HepG2 (cell line): ENCODE results near the gene TOMM20. TPM values are rescaled to one million over a fixed set of nuclear protein-coding genes. Genes with fewer than 3 reads are reported as not detected.

Source experiments
- CREBL2 ChIP-seq: sonication (generic); formaldehyde crosslinking; IDR thresholded peaks from 2 replicates; pipeline ENCODE4 v1.8.1; 2023; ENCODE audit warnings: missing genetic modification reagents, mild to moderate bottlenecking, borderline replicate concordance
- EHMT2 ChIP-seq: fragments of 200-600 bp; sonication (generic); IDR thresholded peaks from 2 replicates; pipeline ENCODE4 v1.7.0; 2017; ENCODE audit warnings: antibody characterized with exemption, low read depth, low read length, borderline replicate concordance
- ETS1 ChIP-seq: sonication (generic); formaldehyde crosslinking; IDR thresholded peaks from 2 replicates; pipeline ENCODE4 v1.4.0; 2020; ENCODE audit warnings: missing genetic modification reagents
- FOXJ3 ChIP-seq: sonication (generic); formaldehyde crosslinking; IDR thresholded peaks from 2 replicates; pipeline ENCODE4 v1.4.0; 2020; ENCODE audit warnings: missing genetic modification reagents, mild to moderate bottlenecking, borderline replicate concordance
- IKZF4 ChIP-seq: sonication (generic); formaldehyde crosslinking; IDR thresholded peaks from 2 replicates; pipeline ENCODE4 v1.5.1; 2020; ENCODE audit warnings: borderline replicate concordance, mild to moderate bottlenecking, low read depth, missing genetic modification reagents; ENCODE audit errors: not compliant biosample characterization
- MXD1 ChIP-seq: sonication (generic); formaldehyde crosslinking; IDR thresholded peaks from 2 replicates; pipeline ENCODE4 v1.4.0; 2020; ENCODE audit warnings: mild to moderate bottlenecking, missing genetic modification reagents
- NFIC ChIP-seq: IDR thresholded peaks from 2 replicates; pipeline ENCODE4 v1.6.1; 2012; ENCODE audit warnings: mild to moderate bottlenecking, low read length, inconsistent platforms
- POLR2G ChIP-seq: fragments of 200-400 bp; formaldehyde crosslinking; IDR thresholded peaks from 2 replicates; pipeline ENCODE4 v1.6.1; 2018; ENCODE audit warnings: mild to moderate bottlenecking, low read depth, low read length, moderate library complexity
- RNF219 ChIP-seq: sonication (generic); formaldehyde crosslinking; IDR thresholded peaks from 2 replicates; pipeline ENCODE4 v1.5.0; 2020; ENCODE audit warnings: mild to moderate bottlenecking, missing genetic modification reagents
- SRY ChIP-seq: sonication (generic); formaldehyde crosslinking; IDR thresholded peaks from 2 replicates; pipeline ENCODE4 v1.8.0; 2022; ENCODE audit warnings: mild to moderate bottlenecking, missing genetic modification reagents
- ZBTB4 ChIP-seq: sonication (generic); formaldehyde crosslinking; IDR thresholded peaks from 2 replicates; pipeline ENCODE4 v1.4.0; 2020; ENCODE audit warnings: missing genetic modification reagents, mild to moderate bottlenecking, borderline replicate concordance
- ZFP37 ChIP-seq: sonication (generic); formaldehyde crosslinking; IDR thresholded peaks from 2 replicates; pipeline ENCODE4 v1.4.0; 2020; ENCODE audit warnings: missing genetic modification reagents, borderline replicate concordance
- ZNF460 ChIP-seq: sonication (generic); formaldehyde crosslinking; IDR thresholded peaks from 2 replicates; pipeline ENCODE4 v1.5.1; 2020; ENCODE audit warnings: missing genetic modification reagents, mild to moderate bottlenecking, borderline replicate concordance
- ZNF547 ChIP-seq: sonication (generic); formaldehyde crosslinking; IDR thresholded peaks from 2 replicates; pipeline ENCODE4 v1.5.1; 2020; ENCODE audit warnings: mild to moderate bottlenecking, missing genetic modification reagents
- ZNF549 ChIP-seq: sonication (generic); formaldehyde crosslinking; IDR thresholded peaks from 2 replicates; pipeline ENCODE4 v1.5.0; 2020; ENCODE audit warnings: missing genetic modification reagents
- ZNF574 ChIP-seq: sonication (generic); formaldehyde crosslinking; IDR thresholded peaks from 2 replicates; pipeline ENCODE4 v1.4.0; 2020; ENCODE audit warnings: missing genetic modification reagents
- ZNF772 ChIP-seq: sonication (generic); formaldehyde crosslinking; IDR thresholded peaks from 2 replicates; pipeline ENCODE4 v1.5.0; 2020; ENCODE audit warnings: mild to moderate bottlenecking, missing genetic modification reagents
- ZNF883 ChIP-seq: sonication (generic); formaldehyde crosslinking; IDR thresholded peaks from 2 replicates; pipeline ENCODE4 v1.5.1; 2020; ENCODE audit warnings: mild to moderate bottlenecking, missing genetic modification reagents; ENCODE audit errors: not compliant biosample characterization
- polyA plus RNA-seq, 8 experiments: library from polyadenylated mRNA; depleted of rRNA in 3 of 8; stranded (reverse) in 7 of 8; unstranded in 1 of 8; fragments of >200 nt; fragmentation: Illumina TruSeq in 4 of 8; extraction: Trizol in 4 of 8; gene quantifications; 2 replicates each; pipeline versions ENCODE4 v1.2.1 to v1.2.3, GENCODE V29; 2011 to 2016; ENCODE audit warnings: low read depth in 4 of 8, missing spikeins in 1 of 8, mixed read lengths in 1 of 8; ENCODE audit not compliant: insufficient read depth in 1 of 8
- total RNA-seq, 5 experiments: library from RNA; depleted of rRNA; stranded (reverse); fragments of >200 nt; fragmentation: Illumina TruSeq; extraction: Trizol; gene quantifications; 2 replicates each; pipeline ENCODE4 v1.2.3, GENCODE V29; 2016; ENCODE audit warnings: low read depth in 1 of 5

Gene TOMM20
- total and polyA plus RNA-seq, 2 of the 13 experiments (the other 11 are each of a cell fraction or from before 2014, with no cell fraction given) = 153 to 376 TPM

GRCh38 chr1:235073331-235073967 is 55.2 kb downstream of the TOMM20 start (continued):
- TF ChIP-seq CREBL2 = 0 out of 2 replicates have a peak, but pooled peaks have one; percentile 86
- TF ChIP-seq NFIC = no peak
- peak; percentile 88 for TF ChIP-seq ZNF883 (CRISPR knock-in tag)
- peak; percentile 85; the same call in 1 of the 2 replicates for TF ChIP-seq FOXJ3 (CRISPR knock-in tag)
- TF ChIP-seq ETS1 (CRISPR knock-in tag) = no peak
- no peak for TF ChIP-seq ZNF549 (CRISPR knock-in tag)
- TF ChIP-seq IKZF4 (CRISPR knock-in tag) = peak; percentile 85
- 0 out of 2 replicates have a peak, but pooled peaks have one; percentile 32 for TF ChIP-seq ZBTB4 (CRISPR knock-in tag)
- TF ChIP-seq RNF219 (CRISPR knock-in tag) = 0 out of 2 replicates have a peak, but pooled peaks have one; percentile 30
- TF ChIP-seq MXD1 (CRISPR knock-in tag) = peak; percentile 73; the same call in 1 of the 2 replicates
- no peak for TF ChIP-seq ZNF772 (CRISPR knock-in tag)
- TF ChIP-seq POLR2G = peak; percentile 87
- peak; percentile 60 for TF ChIP-seq ZNF574 (CRISPR knock-in tag)
- peak; percentile 98 for TF ChIP-seq ZNF547 (CRISPR knock-in tag)
- 0 out of 2 replicates have a peak, but pooled peaks have one; percentile 11 for TF ChIP-seq ZNF460
- TF ChIP-seq SRY (CRISPR knock-in tag) = peak; percentile 93
- TF ChIP-seq EHMT2 = no peak
- peak; percentile 82; the same call in 1 of the 2 replicates for TF ChIP-seq ZFP37
